Psoas muscle (tissue), 8 donors: ENCODE measurements around the gene SLC25A34. TPM values are rescaled to one million over a fixed set of nuclear protein-coding genes. Genes with fewer than 3 reads are reported as not detected.

Source experiments
- ATAC-seq, 4 donors: fragments of 200-7000 bp; cut with Tn5 transposase; one replicate each; pipeline ENCODE4 v1.9.1; 2020; ENCODE audit warnings: moderate library complexity in 3 of 4, mild to moderate bottlenecking in 2 of 4
- DNase-seq, 2 donors: peaks; one replicate each; pipeline ENCODE4 v3.0.0-alpha.2; 2020
- H3K27ac ChIP-seq: fragments of 200-600 bp; one replicate; pipeline ENCODE4 v1.8.0; 2022
- H3K27me3 ChIP-seq, 3 donors: fragments of 200-600 bp in 1 of 3; one replicate each; pipeline versions ENCODE4 v1.6.1 to v1.8.0; 2013 to 2022; ENCODE audit warnings: low read length in 2 of 3, mild to moderate bottlenecking in 2 of 3, moderate library complexity in 1 of 3; ENCODE audit not compliant: insufficient read depth in 3 of 3
- H3K36me3 ChIP-seq, 2 donors: fragments of 200-600 bp in 1 of 2; one replicate each; pipeline versions ENCODE4 v1.6.1 to v1.8.0; 2013 to 2022; ENCODE audit warnings: low read depth in 1 of 2, mild to moderate bottlenecking in 1 of 2, moderate library complexity in 1 of 2; ENCODE audit not compliant: insufficient read depth in 1 of 2
- H3K4me1 ChIP-seq: fragments of 200-600 bp; one replicate; pipeline ENCODE4 v1.8.0; 2022
- H3K4me3 ChIP-seq: fragments of 200-600 bp; one replicate; pipeline ENCODE4 v1.8.0; 2022; ENCODE audit warnings: mild to moderate bottlenecking
- H3K9me3 ChIP-seq: fragments of 200-600 bp; one replicate; pipeline ENCODE4 v1.8.0; 2022
- CTCF ChIP-seq: fragments of 200-600 bp; IDR thresholded peaks from one replicate; pipeline ENCODE4 v1.8.0; 2022; ENCODE audit warnings: antibody characterized with exemption
- WGBS, 3 donors: extraction: QIAGEN DNeasy Blood & Tissue Kit; methylation state at CpG; one replicate each; pipeline versions ENCODE4 v1.1.6 to v1.1.7; 2013; 5-methylcytosine and 5-hydroxymethylcytosine counted together
- intact Hi-C, 2 donors: fragments of 100-400 bp; cut with DNase I; formaldehyde crosslinking; loops; one replicate each; pipeline versions ENCODE4 v1.11.0 to v1.14.2; 2022
- polyA plus RNA-seq, 3 donors: library from polyadenylated mRNA; stranded (reverse); fragments of 200-250 nt; gene quantifications; one replicate each; pipeline ENCODE4 v1.2.3, GENCODE V29; 2013
- total RNA-seq, 4 donors: library from RNA; stranded (reverse); fragmentation: NEBNext Ultra II Directional in 2 of 4; extraction: Animal tissue kit (Norgen Biotek cat#: 25700) in 2 of 4; gene quantifications; one replicate each; pipeline versions ENCODE4 v1.2.1 to v1.2.4, GENCODE V29; 2021 to 2023
- donor health status: healthy with polysubstance abuse.
- donor health status: DM: no; HTN: no; CAD: no; lungs with moderate emphysema.
- donor health status: Bipolar disorder and iron deficiency.
- donor health status: healthy.
- donor health status: DM: yes; HTN: yes; CAD: no.
- donor health status: DM: no; HTN: no; CAD: no.
- donor health status: DM: no; HTN: no; CAD: no.
- donor health status: DM: yes; HTN: yes; CAD: no.

The SLC25A34 gene
- total and polyA plus RNA-seq, 7 donors, result 1.3 to 48.2 (median 10.1) TPM

GRCh38 chr1:15760520-15761211 is 24.6 kb downstream of the SLC25A34 start:
- intact Hi-C loops, result no loop called here
- H3K4me3 ChIP-seq, result peak overlapping the region; percentile 66
- H3K4me1 ChIP-seq, result peaks cover 13% of the 10 kb centered on the region
- no peaks in the 10 kb centered on the region for H3K36me3 ChIP-seq
- TF ChIP-seq CTCF, result no peak
- peaks cover 0 to 44% (median 19%) of the 10 kb centered on the region in 3 donors for H3K27me3 ChIP-seq
- H3K27ac ChIP-seq, result no peak overlapping the region
- 39 to 41% (median 40%) methylated on average over 12 of the region's 12 CpGs for WGBS, 3 donors
- peak in 1 of 2 donors; percentile 57 for DNase-seq
- ATAC-seq, result peak in 1 of 4 donors; percentile 18
- H3K9me3 ChIP-seq, result no peaks in the 10 kb centered on the region

GRCh38 chr1:15761366-15762128 is 25.5 kb downstream of the SLC25A34 start:
- no peak overlapping the region for H3K4me3 ChIP-seq
- intact Hi-C loops, result no loop called here
- peaks cover 8% of the 10 kb centered on the region for H3K4me1 ChIP-seq
- no peaks in the 10 kb centered on the region for H3K9me3 ChIP-seq
- H3K36me3 ChIP-seq, result no peaks in the 10 kb centered on the region
- 78 to 81% (median 79%) methylated on average over 7 to 8 of the region's 8 CpGs for WGBS, 3 donors
- ATAC-seq, result no peak
- no peak for TF ChIP-seq CTCF
- no peak overlapping the region for H3K27ac ChIP-seq
- no peak for DNase-seq
- peaks cover 0 to 44% (median 19%) of the 10 kb centered on the region in 3 donors for H3K27me3 ChIP-seq

- Histone ChIP-seq H3K27me3 (peaks cover 0 to 39% (median 19%) of the 10 kb centered on the region in 3 donors), H3K4me1 (peaks cover 6% of the 10 kb centered on the region), H3K9me3 (no peaks in the 10 kb centered on the region), H3K27ac (no peak overlapping the region), H3K4me3 (no peak overlapping the region), H3K36me3 (no peaks in the 10 kb centered on the region)
- TF ChIP-seq CTCF, result no peak
- WGBS, 3 donors, result 77 to 82% (median 81%) methylated on average over 10 of the region's 10 CpGs
- DNase-seq (no peak), ATAC-seq (no peak)
- intact Hi-C loops, result no loop called here
Measured at GRCh38 chr1:15762546-15762945, 26.5 kb downstream of the SLC25A34 start.

- ATAC-seq (no peak), DNase-seq (no peak)
- 66 to 72% (median 69%) methylated on average over 10 of the region's 10 CpGs for WGBS, 3 donors
- Histone ChIP-seq H3K27me3 (peaks cover 0 to 22% (median 10%) of the 10 kb centered on the region in 3 donors), H3K9me3 (no peaks in the 10 kb centered on the region), H3K4me3 (no peak overlapping the region), H3K4me1 (peaks cover 4% of the 10 kb centered on the region), H3K36me3 (no peaks in the 10 kb centered on the region), H3K27ac (no peak overlapping the region)
- intact Hi-C loops, result no loop called here
- TF ChIP-seq CTCF, result no peak
Measured at GRCh38 chr1:15764269-15764764, 28.3 kb downstream of the SLC25A34 start.
